GM19193 (cell line): Measurements from ENCODE around the gene DUSP1.

Source experiments
- POLR2A ChIP-seq: IDR thresholded peaks from 4 replicates; pipeline ENCODE4 v1.6.1; 2011; ENCODE audit not compliant: insufficient read depth, insufficient read length; ENCODE audit errors: extremely low read depth

The DUSP1 gene

GRCh38 chr5:172762214-172763119 lies 8.5 kb downstream of the DUSP1 start:
- TF ChIP-seq POLR2A, result no peak

DNA sequence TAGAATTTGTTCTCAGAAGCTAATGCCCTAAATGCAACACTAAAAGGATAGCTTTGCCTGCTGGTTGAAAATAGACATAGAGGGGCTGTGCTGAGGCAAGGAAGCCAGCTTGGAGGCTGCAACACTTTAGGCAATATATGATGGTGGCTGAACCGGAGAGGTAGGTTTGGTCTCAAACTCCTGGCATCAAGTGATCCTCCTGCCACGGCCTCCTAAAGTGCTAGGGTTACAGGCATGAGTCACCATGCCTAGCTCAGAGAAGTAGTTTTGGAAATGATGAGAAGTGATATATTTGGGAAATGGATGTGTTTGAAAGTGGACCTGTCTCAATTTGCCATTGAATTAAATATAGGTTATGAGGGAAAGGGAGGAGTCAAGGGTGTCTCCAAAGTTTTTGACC lies 10.0 kb downstream of the DUSP1 start:
- TF ChIP-seq POLR2A, result no peak

DNA sequence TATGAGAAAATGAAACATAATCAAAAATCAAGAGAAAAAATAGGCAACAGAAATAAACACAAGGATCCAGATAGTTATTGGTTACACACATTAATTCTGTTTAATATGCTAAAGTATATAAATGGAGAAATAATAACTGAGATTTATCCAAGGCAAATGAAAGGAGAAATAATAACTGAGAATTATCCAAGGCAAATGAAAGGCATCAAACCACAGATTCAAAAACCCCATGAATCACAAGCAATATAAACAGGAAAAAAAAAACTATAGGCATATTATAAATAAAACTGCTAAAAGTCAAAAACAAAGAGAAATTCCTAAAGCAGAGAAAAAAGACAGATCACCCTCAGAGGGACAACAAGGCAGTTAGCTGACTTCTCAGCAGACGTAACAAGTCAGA lies 10.9 kb downstream of the DUSP1 start:
- TF ChIP-seq POLR2A, result no peak

GRCh38 chr5:172758834-172759149 lies 12.2 kb downstream of the DUSP1 start:
- no peak for TF ChIP-seq POLR2A

DNA sequence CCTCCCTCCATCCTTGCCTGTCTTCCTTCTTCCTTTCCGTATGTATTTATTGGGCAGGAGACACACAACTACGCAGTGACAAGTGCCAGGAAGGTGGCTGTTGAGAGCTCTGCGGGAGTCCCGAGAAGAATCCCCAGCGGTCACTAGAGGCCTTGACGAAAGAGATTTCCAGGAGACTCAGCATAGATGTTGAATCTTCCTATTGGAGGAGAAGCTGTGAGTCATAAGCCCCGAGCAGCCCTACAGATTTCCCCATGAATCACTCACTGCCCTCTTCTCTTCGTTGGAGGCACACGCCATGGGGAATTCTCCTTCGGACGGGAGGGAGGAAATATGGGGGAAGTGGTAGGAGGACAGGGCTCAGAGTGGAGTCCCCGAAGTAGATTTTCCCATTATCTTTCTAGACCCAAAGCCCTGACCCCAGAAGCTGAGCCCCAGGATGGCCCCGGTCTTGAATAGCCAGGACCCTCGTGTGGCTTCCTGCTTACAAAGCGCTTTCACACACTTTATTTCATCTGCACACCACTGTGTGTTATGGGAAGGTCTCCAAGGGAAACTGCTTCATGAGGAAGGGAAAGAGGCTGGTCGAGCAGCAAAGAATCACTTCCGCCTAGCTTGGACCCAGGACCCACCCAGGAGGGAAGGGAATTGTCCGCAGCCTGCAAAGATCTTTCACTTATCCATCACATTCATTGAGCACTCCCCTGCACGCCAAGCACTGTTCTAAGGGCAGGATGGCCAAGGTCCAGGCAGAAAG lies 12.7 kb downstream of the DUSP1 start:
- TF ChIP-seq POLR2A, result no peak

DNA sequence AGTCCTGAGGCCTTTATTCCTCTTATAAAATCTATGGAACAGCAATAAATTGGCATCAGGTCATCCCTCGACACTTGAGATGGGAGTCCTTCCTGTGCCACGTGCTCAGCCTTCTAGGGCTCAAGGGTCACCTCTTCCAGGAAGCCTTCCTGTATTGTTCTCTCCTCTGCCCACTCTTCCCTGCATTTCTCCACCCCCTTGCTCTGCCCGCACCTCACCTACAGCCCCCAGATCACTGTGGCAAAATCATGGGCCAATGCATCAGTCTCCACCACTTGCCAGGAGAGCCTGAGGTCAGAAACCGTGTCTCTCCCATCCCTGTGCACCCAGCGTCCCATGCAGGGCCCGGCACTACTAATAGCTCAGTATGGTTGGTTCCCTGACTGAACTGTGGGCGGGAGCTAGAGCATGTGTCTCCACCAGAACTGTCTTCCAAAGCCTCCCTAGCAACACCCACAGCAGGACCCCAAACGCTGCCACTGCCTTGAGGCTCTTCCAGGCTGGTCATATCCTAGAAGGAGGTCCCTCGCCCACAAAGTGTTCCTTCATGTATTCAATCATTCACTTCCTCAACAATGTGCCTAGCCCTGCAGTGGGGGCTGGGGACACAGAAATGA lies 13.5 kb downstream of the DUSP1 start:
- no peak for TF ChIP-seq POLR2A

DNA sequence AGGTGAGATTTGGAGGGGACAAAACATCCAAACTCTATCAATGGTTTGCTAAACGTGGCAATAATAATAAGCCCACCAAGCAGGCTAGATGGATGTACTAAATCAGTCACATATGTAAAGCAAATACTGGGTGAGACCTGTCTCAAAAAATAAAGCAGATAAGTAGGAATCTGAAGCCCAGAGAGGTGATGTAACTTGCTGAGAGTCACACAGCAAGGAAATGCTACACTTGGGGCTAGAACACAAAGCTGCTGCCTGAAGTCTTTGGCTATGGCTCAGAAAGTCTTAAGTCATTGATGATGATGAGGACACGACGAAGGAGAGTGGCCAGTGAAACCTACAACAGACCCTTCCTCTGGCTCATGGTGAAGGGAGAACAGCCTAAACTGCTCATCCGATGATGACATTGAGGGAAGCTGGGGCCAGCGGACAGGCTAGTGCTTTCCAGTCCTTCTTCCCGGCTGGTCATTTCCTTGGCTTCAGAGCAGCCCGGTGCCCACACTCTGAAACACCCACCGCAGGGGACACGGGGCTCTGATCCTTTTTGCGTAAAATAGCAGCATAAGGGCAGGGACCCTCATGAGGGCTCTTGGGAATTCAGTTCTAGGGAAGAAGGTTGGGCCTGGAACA lies 14.1 kb downstream of the DUSP1 start:
- no peak for TF ChIP-seq POLR2A

GRCh38 chr5:172754596-172755356 lies 16.2 kb downstream of the DUSP1 start:
- no peak for TF ChIP-seq POLR2A

DNA sequence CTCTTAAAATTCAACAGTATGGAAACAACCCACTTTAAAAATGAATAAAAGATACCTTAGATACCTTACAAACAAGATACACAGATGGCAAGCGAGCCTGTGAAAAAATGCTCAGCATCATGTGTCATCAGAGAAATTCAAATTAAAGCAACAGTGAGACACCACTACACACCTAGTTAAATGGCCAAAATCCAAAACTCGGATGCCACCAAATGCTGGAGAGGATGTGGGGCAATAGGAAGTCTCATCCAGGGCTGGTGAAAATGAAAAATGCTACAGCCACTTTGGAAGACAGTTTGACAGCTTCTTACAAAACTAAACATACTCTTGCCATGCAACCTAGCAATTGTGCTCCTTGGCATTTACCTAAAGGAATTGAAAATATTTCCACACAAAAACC lies 17.9 kb downstream of the DUSP1 start:
- TF ChIP-seq POLR2A, result no peak

DNA sequence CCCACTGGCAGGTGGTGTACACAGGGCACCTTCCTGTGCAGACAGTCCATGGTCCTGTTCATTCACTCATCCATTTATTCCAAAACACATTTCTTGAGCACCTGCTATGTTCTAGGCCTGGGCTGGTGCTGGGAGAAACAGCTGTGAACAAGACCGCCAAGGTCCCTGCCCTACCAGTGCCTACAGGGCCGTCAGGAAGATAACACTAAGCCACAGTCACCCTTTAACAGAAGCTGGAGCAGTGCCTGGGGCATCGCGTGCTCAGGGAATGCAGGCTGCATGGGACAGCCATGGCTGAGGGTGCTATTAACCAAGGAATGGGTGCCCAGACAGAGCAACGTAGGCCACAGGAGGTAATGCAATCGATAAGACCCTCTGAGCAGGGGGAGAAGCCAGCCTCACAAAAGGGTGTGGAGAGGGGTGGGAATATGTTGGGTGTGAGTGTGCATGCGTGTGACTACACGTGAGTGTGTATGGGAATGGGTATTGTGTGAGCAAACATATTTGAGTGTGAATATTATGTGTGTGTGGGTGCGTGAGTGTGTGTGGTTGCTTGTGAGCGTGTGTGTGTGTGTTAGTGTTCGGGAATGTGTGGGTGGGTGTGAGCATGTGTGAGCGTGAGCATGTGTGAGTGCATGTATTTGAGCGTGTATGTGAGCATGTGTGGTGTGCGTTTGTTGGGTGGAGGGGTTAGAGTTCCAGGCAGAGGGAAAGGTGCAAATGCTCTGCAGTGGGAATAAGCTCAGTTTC lies 19.1 kb downstream of the DUSP1 start:
- no peak for TF ChIP-seq POLR2A

DNA sequence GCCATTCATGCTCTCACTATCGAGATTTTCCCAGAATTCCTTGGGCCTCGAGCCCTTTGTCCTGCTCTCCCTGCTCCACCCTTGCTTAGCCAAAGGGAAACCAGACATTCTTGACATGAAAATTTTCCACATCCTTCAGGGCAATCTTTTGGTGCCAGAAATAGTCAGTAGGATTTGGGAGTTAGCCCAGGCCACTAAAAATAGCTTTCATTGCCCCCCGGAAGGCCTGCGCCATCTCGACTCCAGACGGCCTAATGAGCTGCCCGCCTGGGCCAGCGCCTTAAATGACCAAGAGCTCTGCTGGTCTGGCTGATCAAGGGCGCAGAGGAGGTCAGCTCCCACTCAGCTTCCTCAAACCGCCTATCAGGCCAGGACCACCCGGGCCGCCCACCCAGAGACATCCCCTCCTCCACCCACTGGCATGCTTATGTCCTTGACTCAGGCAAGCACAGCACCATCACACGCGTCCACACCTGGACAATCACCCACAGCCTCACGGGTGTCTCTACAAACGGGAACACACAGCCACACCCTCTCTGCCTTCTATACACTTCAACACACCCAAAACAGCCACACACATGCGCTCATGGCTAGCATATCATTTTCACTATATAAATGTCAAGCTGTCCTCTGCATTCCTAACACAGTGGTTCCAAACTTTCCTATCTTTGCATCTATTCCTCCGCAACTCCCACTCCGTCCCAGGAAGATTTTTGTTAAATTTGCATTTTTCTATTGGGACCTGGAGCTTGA lies 20.9 kb downstream of the DUSP1 start:
- TF ChIP-seq POLR2A, result no peak

- no peak for TF ChIP-seq POLR2A
Observed at GRCh38 chr5:172749076-172749475, 21.9 kb downstream of the DUSP1 start.

DNA sequence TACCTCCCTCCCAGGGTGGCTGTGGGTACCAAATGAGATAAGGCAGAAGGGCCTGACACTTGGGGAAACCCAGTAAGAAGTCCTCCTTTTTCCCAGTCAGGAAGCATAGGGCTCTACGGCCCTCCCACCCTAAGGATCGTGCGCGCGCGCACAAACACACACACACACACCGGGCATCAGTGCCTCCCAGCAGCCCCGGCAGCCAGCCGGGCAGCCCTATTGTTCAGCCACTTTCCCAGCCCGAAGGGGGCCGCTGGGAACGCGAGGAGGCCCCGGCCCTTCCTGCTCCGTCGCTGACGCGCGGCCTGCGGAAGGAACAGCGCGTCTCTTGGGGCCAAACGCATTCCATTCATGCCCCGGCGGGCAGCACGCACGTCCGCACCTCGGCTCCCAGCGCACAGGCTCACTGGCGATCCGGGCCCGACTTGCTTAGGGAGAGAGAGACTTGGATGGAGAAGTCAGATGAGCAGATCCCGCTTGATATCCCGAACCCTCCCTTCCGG lies 22.6 kb downstream of the DUSP1 start:
- TF ChIP-seq POLR2A, result no peak
